HEK293 (cell line): ENCODE results near the gene RHEB.

Experiments
- CTCF ChIA-PET: fragments of 350-600 bp; formaldehyde crosslinking; extraction: SDS; loops from one replicate; lab custom pipeline; 2021; ENCODE audit warnings: antibody characterized with exemption; lab: Yijun Ruan, JAX
- POLR2A ChIA-PET: fragments of 300-600 bp; formaldehyde crosslinking; extraction: SDS; loops from one replicate; lab custom pipeline; 2020; ENCODE audit warnings: antibody characterized with exemption, inconsistent platforms; lab: Yijun Ruan, JAX
- H3K27ac ChIP-seq: fragments of 200-500 bp; sonication (Bioruptor generic); 2 replicates; pipeline ENCODE4 v1.5.1; 2014; ENCODE audit warnings: low read depth, low read length, control low read depth, inconsistent platforms; ENCODE audit errors: extremely low read depth
- H3K36me3 ChIP-seq, 2 experiments: fragments of 200-500 bp in 1 of 2; sonication (Bioruptor generic) in 1 of 2; 1 replicate in 1 of 2; 2 replicates in 1 of 2; pipeline ENCODE4 v1.5.1; 2014 to 2017; ENCODE audit warnings: inconsistent platforms in 2 of 2, low read length in 2 of 2; ENCODE audit not compliant: control insufficient read depth in 2 of 2, insufficient read depth in 1 of 2
- H3K4me1 ChIP-seq: fragments of 200-500 bp; sonication (Bioruptor generic); 2 replicates; pipeline ENCODE4 v1.5.1; 2014; ENCODE audit warnings: mild to moderate bottlenecking, low read length, inconsistent platforms; ENCODE audit not compliant: control insufficient read depth, insufficient read depth
- H3K4me3 ChIP-seq: 2 replicates; pipeline ENCODE4 v1.5.1; 2011; ENCODE audit warnings: low read depth, mild to moderate bottlenecking, control low read depth, low read length, moderate library complexity
- H3K9me3 ChIP-seq: fragments of 200-500 bp; sonication (Bioruptor generic); 2 replicates; pipeline ENCODE4 v1.5.1; 2014; ENCODE audit warnings: low read depth, low read length, inconsistent platforms; ENCODE audit not compliant: control insufficient read depth, insufficient read depth
- BCL11B ChIP-seq: fragments of 450-650 bp; formaldehyde crosslinking; IDR thresholded peaks from 2 replicates; pipeline ENCODE4 v1.5.1; 2016; ENCODE audit warnings: low read depth, missing biosample characterization, missing genetic modification characterization
- IKZF3 ChIP-seq: fragments of 450-650 bp; IDR thresholded peaks from 2 replicates; pipeline ENCODE4 v1.5.0; 2018; ENCODE audit warnings: missing biosample characterization, mild to moderate bottlenecking, missing genetic modification characterization, moderate library complexity
- KLF1 ChIP-seq: fragments of 450-650 bp; formaldehyde crosslinking; IDR thresholded peaks from 2 replicates; pipeline ENCODE4 v1.5.1; 2016; ENCODE audit warnings: missing biosample characterization, missing genetic modification characterization
- KLF10 ChIP-seq: fragments of 450-650 bp; IDR thresholded peaks from 2 replicates; pipeline ENCODE4 v1.5.1; 2018; ENCODE audit warnings: missing biosample characterization, mild to moderate bottlenecking, missing genetic modification characterization
- KLF17 ChIP-seq: fragments of 450-650 bp; formaldehyde crosslinking; IDR thresholded peaks from 2 replicates; pipeline ENCODE4 v1.5.1; 2016; ENCODE audit warnings: missing biosample characterization, missing genetic modification characterization
- KLF9 ChIP-seq: fragments of 450-650 bp; formaldehyde crosslinking; IDR thresholded peaks from 2 replicates; pipeline ENCODE4 v1.5.1; 2016; ENCODE audit warnings: missing biosample characterization, missing genetic modification characterization, low read depth
- MEIS1 ChIP-seq: sonication (generic); formaldehyde crosslinking; IDR thresholded peaks from 2 replicates; pipeline ENCODE4 v1.8.1; 2022; ENCODE audit warnings: missing genetic modification reagents, mild to moderate bottlenecking, borderline replicate concordance
- MZF1 ChIP-seq: fragments of 450-650 bp; formaldehyde crosslinking; IDR thresholded peaks from 2 replicates; pipeline ENCODE4 v1.5.1; 2017; ENCODE audit warnings: missing biosample characterization, missing genetic modification characterization, borderline replicate concordance
- SETDB1 ChIP-seq: IDR thresholded peaks from one replicate; pipeline ENCODE4 v1.6.1; 2017; ENCODE audit warnings: mild to moderate bottlenecking, low read length, moderate library complexity, mixed read lengths; ENCODE audit not compliant: insufficient read length
- YY1 ChIP-seq: fragments of 450-650 bp; formaldehyde crosslinking; IDR thresholded peaks from 2 replicates; pipeline ENCODE4 v1.5.1; 2018; ENCODE audit warnings: missing biosample characterization, missing genetic modification characterization
- ZBTB49 ChIP-seq: fragments of 450-650 bp; formaldehyde crosslinking; IDR thresholded peaks from 2 replicates; pipeline ENCODE4 v1.5.1; 2016; ENCODE audit warnings: missing biosample characterization, missing genetic modification characterization, low read depth
- ZNF132 ChIP-seq: fragments of 450-650 bp; formaldehyde crosslinking; IDR thresholded peaks from 2 replicates; pipeline ENCODE4 v1.5.1; 2017; ENCODE audit warnings: missing biosample characterization, missing genetic modification characterization, borderline replicate concordance
- ZNF239 ChIP-seq: fragments of 450-650 bp; formaldehyde crosslinking; IDR thresholded peaks from 2 replicates; pipeline ENCODE4 v1.5.1; 2016; ENCODE audit warnings: missing biosample characterization, missing genetic modification characterization
- ZNF248 ChIP-seq: fragments of 450-650 bp; formaldehyde crosslinking; IDR thresholded peaks from 2 replicates; pipeline ENCODE4 v1.5.1; 2017; ENCODE audit warnings: missing biosample characterization, missing genetic modification characterization
- ZNF335 ChIP-seq: fragments of 450-650 bp; formaldehyde crosslinking; conservative IDR thresholded peaks from 2 replicates; pipeline ENCODE4 v1.5.1; 2016; ENCODE audit warnings: missing biosample characterization, missing genetic modification characterization
- ZNF394 ChIP-seq: fragments of 450-650 bp; formaldehyde crosslinking; IDR thresholded peaks from 2 replicates; pipeline ENCODE4 v1.5.1; 2016; ENCODE audit warnings: missing biosample characterization, missing genetic modification characterization, mild to moderate bottlenecking, moderate library complexity, borderline replicate concordance
- ZNF404 ChIP-seq: fragments of 450-650 bp; formaldehyde crosslinking; IDR thresholded peaks from 2 replicates; pipeline ENCODE4 v1.5.1; 2017; ENCODE audit warnings: missing biosample characterization, missing genetic modification characterization
- ZNF530 ChIP-seq: fragments of 450-650 bp; formaldehyde crosslinking; IDR thresholded peaks from 2 replicates; pipeline ENCODE4 v1.5.1; 2016; ENCODE audit warnings: low read depth, missing biosample characterization, missing genetic modification characterization
- TF ChIP-seq, protein P1 (sequence below): IDR thresholded peaks from 2 replicates; pipeline ENCODE4 v1.6.1; 2011; ENCODE audit warnings: mild to moderate bottlenecking, low read depth, low read length, borderline replicate concordance

Gene RHEB

GRCh38 chr7:151422212-151422611, 97.5 kb downstream of the RHEB start:
- CTCF ChIA-PET: interaction anchor here (0.6 to 1.4 kb wide), 2 partner anchors 54 to 83 kb away, joined by 3 to 5 read pairs; no protein-coding TSS in a partner anchor
- Histone ChIP-seq H3K4me3 (no peak overlapping the region), H3K4me1 (peaks cover 7% of the 10 kb centered on the region; the same call in 1 of the 2 replicates)
- POLR2A ChIA-PET: no interaction called here
- no peak for TF ChIP-seq IKZF3
- no peak for TF ChIP-seq ZNF394 (tag by site-specific recombination)
- TF ChIP-seq, protein P1, sequence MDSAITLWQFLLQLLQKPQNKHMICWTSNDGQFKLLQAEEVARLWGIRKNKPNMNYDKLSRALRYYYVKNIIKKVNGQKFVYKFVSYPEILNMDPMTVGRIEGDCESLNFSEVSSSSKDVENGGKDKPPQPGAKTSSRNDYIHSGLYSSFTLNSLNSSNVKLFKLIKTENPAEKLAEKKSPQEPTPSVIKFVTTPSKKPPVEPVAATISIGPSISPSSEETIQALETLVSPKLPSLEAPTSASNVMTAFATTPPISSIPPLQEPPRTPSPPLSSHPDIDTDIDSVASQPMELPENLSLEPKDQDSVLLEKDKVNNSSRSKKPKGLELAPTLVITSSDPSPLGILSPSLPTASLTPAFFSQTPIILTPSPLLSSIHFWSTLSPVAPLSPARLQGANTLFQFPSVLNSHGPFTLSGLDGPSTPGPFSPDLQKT: no peak
- TF ChIP-seq ZNF239 (tag by site-specific recombination): no peak
- TF ChIP-seq SETDB1: peak; percentile 73
- TF ChIP-seq, all 188 proteins: peak for 1
- no peaks in the 10 kb centered on the region for H3K9me3 ChIP-seq
- H3K36me3 ChIP-seq: no peaks in the 10 kb centered on the region
- no peak overlapping the region for H3K27ac ChIP-seq

- no peaks in the 10 kb centered on the region for H3K4me1 ChIP-seq
- CTCF ChIA-PET: no interaction called here
These were observed 99.6 kb downstream of the RHEB start for GRCh38 chr7:151420144-151420543.

GRCh38 chr7:151416941-151417315, 102.8 kb downstream of the RHEB start:
- POLR2A ChIA-PET: no interaction called here

More at GRCh38 chr7:151420144-151420543, 99.6 kb downstream of the RHEB start:
- Histone ChIP-seq H3K4me3 (no peak overlapping the region), H3K36me3 (no peaks in the 10 kb centered on the region), H3K27ac (no peak overlapping the region), H3K9me3 (no peaks in the 10 kb centered on the region)
- POLR2A ChIA-PET: no interaction called here
- TF ChIP-seq YY1: no peak

DNA sequence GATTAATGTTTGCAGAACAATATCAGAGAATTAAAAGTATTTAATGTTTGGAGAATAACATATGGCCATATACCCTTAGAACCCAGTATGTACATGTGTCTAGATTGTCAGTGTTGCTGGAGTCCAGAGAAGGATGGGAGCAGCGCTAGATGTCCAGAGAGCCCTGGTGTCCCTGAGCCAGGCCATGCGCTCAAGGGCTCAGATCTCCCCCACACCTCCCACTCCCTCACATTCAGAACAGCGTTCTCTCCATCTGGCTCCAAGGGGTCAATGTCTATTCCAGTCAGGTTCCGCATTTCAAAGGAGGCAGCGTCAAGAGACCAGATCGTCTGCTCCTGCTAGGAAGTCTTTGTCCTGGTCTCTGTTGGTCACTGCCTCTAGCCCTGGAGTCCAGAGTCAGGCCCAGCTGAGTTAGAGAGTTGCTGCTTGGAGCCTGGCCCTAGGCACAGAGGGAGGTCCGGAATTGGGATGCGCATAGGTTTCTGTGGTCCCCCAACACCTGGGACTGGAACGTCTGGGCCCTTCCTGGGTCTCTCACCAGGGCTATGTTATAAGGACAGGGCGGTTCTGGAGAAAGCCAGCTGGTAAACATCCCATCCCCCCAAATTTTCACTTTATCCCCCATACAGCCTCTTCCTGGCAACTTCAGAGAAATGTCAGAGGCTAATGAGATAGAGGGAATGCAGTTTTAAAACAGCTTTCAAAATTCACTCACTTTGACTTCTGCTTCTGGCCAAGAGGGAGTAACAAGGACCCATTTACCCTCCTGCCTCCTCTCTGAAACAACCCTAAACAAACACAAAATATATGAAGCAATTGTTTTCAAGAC, 103.4 kb downstream of the RHEB start:
- Histone ChIP-seq H3K4me3 (no peak overlapping the region), H3K9me3 (no peaks in the 10 kb centered on the region), H3K4me1 (no peaks in the 10 kb centered on the region), H3K27ac (no peak overlapping the region), H3K36me3 (no peaks in the 10 kb centered on the region)
- CTCF ChIA-PET: interaction anchor here (0.6 to 1.1 kb wide), 4 partner anchors 9 to 366 kb away, joined by 3 to 4 read pairs (median 4); no protein-coding TSS in a partner anchor
- TF ChIP-seq ZBTB49 (tag by site-specific recombination): no peak
- TF ChIP-seq KLF1 (tag by site-specific recombination): no peak
- no peak for TF ChIP-seq ZNF132
- no peak for TF ChIP-seq MEIS1 (CRISPR knock-in tag)
- TF ChIP-seq KLF10 (tag by site-specific recombination): no peak
- TF ChIP-seq ZNF335 (tag by site-specific recombination): no peak
- TF ChIP-seq BCL11B: no peak
- no peak for TF ChIP-seq KLF9 (tag by site-specific recombination)
- no peak for TF ChIP-seq KLF17 (tag by site-specific recombination)
- no peak for TF ChIP-seq MZF1
- POLR2A ChIA-PET: interaction anchor here (0.6 kb wide), 1 partner anchor 39 kb away, joined by 3 read pairs; no protein-coding TSS in a partner anchor

More at GRCh38 chr7:151416941-151417315, 102.8 kb downstream of the RHEB start:
- no peak for TF ChIP-seq ZNF248 (tag by site-specific recombination)
- no peak for TF ChIP-seq ZNF530 (tag by site-specific recombination)
- TF ChIP-seq ZNF404 (tag by site-specific recombination): no peak
- Histone ChIP-seq H3K4me1 (no peaks in the 10 kb centered on the region), H3K27ac (no peak overlapping the region), H3K9me3 (no peaks in the 10 kb centered on the region), H3K36me3 (no peaks in the 10 kb centered on the region), H3K4me3 (no peak overlapping the region)
- CTCF ChIA-PET: interaction anchor here (0.6 kb wide), 2 partner anchors 79 to 214 kb away, joined by 3 to 4 read pairs; no protein-coding TSS in a partner anchor
